ENCODE data around the gene SIRT3.
"Not testable (repeated sequence)": the region's sequence is repeated elsewhere in the genome, so short reads cannot be mapped to it uniquely, and the experiment has no call there.

SIRT3 gene

DNA sequence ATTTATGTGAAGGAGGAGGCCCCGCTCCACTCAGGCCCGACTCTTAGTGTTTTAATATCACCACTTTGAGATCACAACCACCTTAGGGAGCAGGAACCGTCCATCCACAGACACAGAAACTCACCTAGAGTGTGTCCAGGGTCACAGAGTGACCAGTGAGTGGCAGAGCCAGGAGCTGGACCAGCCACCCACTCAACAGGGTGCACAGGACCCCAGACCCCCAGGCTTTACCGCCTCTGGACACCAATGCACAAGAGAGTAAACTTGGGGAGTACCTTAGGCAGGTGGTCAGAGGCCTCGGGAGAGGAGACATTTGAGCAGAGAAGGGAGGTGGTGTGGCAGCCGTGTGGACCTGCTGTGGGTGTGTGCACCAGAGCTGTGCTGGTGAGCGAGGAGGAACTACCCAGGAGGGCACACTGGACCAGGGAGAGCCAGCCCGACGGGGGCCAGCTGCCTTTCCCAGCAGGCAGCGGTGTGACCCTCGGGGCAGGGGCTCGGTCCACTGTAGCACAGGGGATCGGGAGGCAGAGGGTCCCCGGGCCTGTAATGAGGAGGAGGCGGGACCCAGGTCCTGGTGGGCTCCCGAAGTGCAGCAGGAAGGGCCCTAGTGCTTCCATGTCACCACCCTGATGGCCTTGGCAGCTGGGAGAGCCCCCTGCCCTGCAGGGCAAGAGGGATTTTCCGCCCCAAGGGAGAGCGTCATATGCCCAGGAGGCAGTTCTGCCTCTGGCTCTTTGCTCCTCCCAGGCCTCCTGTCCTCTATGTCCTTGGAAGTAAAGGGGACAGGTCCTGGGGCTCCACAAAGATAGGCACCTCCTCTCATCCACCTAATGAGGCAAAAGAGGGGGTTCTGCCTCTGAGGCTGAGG, 34.5 kb upstream of the SIRT3 start:
- DNase-seq (ENCODE audit: low spot score), result no peak

DNA sequence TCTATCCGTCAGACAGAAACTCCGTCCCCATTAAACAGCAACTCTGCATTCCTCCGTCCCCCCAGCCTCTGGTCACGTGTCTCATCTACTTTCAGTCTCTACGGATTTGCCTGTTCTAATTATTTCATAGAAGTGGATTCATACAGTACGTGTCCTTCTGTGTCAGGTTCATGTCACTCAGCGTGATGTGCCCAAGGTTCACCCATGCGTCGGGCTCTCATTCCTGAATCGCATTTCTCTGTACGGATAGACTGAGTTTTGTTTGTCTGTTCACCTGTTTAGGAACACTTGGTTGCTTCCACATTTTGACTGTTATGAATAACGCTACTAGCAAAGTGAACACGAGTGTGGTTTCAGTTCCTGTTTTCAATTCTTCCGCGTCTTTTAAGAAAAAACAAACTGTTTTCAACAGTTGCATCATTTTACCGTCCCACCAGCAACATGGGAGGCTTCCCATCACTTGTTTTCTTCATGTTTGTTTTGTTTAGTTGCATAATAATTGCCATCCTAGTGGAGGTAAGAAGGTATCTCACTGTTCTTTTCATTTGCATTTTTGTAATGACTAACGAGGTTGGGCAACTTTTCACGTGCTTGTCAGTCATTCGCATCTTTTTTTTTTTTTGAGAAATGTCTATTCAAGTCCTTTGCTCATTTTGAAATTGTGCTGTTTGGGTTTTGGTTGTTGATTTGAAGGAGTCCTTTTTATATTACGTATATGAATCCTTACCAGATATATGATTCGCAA, 33.2 kb upstream of the SIRT3 start:
- no peak for DNase-seq (ENCODE audit: low spot score)

DNA sequence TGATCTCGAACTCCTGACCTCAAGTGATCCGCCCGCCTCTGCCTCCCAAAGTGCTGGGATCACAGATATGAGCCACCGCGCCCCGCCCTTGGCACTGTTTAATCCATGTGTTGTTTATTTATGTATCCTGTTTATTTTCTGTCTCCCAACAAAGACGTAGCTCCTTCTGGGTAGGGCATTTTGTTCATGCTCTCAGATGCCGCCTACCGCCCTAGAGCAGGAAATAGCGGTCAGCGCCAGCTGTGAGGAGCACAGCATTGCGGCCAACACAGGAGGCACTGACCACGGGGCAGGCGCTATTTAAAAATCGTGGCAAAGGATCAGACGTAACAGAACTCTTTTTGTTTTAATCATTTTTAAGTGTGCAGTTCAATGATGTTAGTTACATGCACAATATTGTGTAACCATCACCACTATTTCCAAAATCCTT, 32.6 kb upstream of the SIRT3 start:
- DNase-seq (ENCODE audit: low spot score), result not testable (repeated sequence)

DNA sequence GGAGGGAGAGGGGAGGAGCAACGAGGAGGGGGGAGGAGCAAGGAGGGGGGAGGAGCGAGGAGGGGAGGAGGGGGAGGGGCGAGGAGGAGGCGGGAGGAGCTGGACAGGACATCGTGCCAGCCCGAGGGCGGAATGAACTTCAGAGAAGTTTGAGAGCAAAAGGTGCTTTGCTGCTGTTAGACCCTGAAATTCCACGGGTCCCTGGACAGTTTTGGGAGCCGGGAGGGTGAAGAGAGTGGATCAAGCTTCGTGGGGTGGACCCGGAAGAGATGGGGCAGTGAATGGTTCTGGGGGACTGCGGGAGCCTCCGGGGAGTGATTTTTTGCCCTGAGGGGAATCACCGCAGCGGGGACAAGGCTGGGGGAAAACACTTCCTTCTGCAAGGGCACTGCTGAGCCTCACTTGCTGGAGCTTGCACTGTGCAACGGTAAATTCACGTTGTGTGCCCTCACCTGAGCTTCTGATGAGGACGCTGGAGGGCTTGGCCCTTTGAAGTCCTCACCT, 31.4 kb upstream of the SIRT3 start:
- no peak for DNase-seq (ENCODE audit: low spot score)

DNA sequence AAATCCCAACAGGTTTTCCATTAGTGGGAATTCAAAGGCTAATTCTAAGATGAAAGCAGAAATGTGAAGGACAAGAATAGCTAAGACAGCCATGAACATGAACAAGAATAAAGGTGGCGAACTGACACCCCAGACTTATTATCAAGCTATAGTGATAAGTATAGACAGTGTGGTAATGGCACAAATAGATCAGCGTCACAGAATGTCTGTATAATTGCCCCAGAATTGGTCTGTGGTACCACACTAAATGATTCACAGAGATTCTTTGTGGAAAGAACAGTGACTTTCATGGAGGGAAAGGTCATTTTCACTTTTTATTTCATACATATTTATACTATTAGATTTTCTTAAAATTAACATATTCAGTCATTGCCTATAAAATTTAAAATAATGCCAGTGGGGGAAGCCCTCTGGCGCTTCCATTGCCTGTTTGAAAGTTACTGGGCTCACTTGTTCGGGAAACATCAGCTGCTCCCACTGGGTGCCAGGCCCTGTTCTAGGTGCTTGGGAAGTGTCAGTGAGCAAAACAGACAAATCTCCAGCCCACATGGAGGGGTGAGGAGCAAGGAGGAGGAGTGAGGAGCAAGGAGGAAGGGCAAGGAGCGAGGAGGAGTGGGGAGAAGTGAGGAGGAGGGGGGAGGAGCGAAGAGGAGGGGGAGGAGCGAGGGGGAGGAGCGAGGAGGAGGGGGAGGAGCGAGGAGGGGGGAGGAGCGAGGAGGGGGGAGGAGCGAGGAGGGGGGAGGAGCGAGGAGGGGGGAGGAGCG, 30.7 kb upstream of the SIRT3 start:
- no peak for DNase-seq (ENCODE audit: low spot score)

DNA sequence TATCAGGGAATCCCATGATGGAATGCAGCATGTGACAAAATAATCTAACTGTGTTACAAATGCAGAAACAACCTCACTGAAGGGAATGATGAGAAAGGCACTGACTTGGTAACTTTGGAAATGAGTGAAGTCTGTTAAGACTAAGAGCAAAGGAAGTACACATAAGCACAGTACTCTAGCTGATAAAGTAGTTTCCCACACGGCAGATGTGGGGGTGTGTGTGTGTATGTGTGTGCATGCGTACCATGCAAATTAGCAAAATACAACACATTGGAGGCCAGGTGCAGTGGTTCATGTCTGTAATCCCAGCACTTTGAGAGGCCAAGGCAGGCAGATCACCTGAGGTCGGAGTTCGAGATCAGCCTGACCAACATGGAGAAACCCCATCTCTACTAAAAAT, 25.5 kb upstream of the SIRT3 start:
- DNase-seq (ENCODE audit: low spot score), result no peak

DNA sequence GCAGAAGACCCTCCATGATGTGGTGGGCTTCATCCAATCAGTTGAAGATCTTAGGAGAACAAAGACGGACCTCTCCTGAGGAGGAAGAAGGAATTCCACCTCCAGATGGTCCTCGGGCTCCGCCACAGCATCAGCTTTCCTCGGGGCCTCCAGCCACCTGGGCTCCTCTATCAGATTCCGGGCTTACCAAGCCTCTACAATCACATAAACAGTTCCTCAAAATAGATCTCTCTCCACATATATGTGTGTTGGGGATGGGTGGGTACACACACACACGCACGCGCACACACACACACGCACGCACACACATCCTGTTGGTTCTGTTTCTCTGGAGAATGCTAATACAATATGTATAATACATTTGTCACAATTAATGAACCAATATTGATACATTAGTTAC, 23.3 kb upstream of the SIRT3 start:
- DNase-seq (ENCODE audit: low spot score), result no peak

DNA sequence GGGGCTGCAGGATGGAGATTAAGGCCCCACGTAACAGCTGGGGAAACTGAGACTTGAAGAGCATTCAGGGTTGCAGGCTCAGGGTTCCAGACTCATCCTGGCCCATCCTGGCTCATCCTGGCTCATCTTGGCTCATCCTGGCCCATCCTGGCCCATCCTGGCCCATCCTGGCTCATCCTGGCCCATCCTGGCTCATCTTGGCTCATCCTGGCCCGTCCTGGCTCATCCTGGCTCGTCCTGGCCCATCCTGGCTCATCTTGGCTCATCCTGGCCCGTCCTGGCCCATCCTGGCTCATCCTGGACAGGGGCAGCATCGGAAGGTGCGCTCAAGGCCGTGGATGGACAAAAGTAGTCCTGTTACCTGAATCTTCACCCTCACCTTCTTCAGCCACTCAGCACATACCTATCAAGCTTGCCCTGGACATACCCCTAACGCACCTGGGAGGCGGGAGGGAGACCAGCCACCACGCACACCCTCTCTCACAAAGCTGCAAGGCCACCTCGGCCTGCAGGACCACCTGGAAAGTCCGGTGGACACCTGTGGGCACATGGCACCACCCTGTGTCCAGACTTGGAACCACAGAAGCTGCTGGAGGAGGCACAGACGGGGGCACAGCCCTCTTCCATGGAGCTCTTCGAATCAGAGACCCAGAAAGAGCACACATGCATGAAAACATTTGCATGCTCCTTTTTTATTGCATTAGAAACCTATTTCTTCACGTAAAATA, 21.8 kb upstream of the SIRT3 start:
- DNase-seq (ENCODE audit: low spot score), result no peak

DNA sequence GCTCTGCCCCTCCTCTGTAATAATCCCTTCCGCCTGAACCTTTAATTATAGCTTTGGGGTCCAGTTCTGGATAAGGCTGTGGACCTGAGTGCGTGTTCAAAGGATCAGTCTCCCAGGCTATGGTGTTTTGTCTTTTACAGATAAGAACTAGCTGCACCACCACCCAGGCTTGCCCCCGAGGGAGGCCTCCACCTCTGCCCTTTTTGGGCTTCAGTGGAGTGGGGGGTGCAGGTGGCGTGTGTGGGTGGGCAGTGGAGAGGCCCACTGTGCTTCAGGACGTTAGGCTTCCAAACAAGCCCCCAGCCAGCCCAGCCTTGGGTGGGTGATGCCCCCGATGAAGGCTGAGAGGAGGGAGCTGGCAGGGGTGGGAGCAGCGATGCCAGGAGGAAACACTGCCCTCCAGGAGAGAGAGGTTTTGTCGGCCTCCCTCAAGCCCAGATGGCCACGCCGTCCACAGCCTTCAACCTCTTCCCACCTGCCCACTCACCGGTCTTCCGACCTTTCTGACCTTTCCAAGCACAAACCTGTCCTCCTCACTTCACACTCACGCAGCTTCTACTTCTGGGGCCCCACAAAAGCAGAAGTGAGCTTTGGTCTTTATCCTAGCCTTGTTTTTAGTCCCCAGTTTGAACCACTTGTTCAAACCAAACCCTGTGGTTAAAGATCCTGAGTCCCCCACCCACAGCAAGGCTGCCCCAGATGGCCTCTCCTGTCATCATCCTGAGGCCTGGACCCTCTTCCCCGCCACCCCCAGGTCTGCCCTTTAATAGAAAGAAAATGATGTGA, 21.0 kb upstream of the SIRT3 start:
- DNase-seq (ENCODE audit: low spot score), result no peak

DNA sequence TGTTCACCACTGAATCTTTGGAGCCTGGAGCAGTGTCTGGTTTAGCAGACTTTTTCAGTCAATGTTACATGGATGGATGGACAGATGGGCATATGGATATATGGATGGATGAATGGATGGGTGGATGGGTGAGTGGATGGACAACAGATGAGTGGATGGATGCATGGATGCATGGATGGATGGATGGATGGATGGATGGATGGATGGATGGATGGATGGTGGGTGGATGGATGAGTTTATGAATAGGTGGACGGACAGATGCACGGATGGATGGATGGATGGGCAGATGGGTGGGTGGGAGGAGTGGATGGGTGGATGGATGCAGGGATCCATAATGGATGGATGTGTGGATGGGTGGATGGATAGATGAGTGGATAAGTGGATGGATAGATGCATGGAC, 19.7 kb upstream of the SIRT3 start:
- no peak for DNase-seq (ENCODE audit: low spot score)

DNA sequence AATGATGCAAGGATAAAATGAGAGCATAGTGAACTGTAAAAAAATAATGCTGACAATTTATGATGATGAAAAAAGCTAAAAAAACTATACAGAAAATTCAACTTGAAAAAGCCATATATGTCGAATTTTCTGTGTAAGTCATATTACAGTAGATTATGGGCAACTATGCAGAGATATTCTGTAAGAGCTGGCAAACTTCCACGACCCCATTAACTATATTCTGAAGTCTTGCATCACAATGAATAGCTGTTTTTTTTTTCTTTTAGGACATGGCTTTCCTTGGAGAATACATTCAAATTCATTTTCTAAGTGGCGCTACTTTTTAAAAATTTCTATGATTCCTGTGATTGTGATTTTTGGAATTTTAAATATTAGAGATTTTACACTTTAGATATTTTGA, 19.0 kb upstream of the SIRT3 start:
- DNase-seq (ENCODE audit: low spot score), result no peak

DNA sequence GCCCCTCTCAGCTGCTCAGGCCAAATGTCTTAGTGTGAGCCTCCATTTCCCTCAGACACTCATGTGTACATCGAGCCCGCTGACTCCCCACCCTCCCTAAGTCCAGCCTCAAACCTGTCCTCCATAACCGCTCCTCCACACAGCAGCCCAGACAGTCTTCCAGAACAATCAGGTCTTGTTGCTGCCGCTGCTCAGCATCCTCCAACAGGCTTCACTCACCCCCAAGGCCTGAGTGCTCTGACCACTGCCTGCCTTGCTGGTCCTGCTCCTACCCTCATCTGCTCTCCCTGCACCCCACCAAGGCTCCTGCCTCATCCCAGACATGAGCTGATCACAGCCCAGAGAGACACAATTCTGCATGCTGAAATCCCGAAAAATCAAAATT, 17.7 kb upstream of the SIRT3 start:
- DNase-seq (ENCODE audit: low spot score), result no peak

DNA sequence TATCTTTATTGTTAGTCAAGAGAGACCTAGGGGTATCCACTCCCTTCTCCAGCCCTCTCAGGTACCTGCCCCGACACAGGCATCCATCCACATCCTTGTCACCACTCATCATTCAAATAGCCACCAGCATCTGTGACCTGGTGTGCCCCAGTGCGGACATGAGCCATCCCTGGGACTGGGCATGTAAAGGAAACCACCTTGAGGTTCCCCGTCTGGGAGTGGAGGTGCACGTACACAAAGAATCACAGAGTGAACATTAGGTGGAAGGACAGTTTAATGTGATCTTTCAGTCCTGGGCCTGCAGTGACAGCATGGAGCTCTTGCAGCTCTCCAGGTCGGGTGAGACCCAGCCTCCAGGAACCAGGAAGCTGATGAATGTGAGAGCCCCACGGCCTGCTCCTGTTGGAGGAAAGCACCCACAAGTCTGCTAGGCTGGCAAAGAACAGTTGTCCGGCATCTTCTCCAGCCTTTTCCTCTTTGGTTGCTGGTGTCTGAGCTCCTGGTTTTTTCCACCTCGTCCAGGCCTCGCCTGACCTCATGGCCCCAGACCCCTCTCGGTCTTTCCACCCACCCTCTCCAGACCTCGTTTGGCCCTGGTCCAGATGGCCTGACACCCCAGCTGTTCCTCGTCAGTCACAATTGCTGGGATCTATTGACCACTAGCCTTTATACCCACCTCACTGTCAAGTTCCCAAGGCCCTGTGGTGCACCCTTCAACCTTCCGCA, 17.2 kb upstream of the SIRT3 start:
- no peak for DNase-seq (ENCODE audit: low spot score)

DNA sequence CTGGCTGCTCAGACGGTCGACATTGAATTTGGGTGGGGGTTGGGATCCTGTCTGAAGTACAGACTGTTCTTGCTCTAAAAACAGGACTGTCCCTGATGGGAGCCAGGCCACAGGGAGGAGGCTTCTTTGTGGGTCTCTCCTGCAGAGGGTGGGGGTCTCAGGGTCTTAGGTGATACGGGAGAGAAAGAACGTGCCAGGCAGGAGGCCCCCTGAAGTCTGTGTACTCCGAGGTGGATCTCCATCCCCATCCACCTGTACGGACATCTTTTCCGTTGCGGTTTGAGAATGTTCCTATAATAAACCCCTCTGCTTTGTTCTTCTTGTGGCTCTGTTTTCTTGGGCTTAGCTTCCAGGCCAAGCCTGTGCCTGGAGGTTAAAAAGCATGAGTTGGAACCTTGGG, 16.5 kb upstream of the SIRT3 start:
- DNase-seq (ENCODE audit: low spot score), result no peak

DNA sequence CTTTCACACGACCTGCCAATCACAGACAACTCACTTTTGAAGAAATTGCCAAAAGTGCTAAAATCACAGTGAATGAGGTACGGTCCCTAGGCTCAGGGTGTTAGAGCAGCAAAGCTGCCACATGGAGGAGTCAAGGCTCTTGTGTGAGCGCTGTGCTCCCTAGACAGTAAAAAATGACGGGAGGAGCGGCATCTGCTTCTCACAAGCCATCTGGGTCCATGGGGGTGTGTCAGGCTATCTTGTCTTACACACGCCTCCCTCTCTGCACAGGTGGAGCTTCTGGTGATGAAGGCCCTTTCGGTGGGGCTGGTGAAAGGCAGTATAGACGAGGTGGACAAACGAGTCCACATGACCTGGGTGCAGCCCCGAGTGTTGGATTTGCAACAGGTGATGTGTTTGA, 15.4 kb upstream of the SIRT3 start:
- DNase-seq (ENCODE audit: low spot score), result no peak

DNA sequence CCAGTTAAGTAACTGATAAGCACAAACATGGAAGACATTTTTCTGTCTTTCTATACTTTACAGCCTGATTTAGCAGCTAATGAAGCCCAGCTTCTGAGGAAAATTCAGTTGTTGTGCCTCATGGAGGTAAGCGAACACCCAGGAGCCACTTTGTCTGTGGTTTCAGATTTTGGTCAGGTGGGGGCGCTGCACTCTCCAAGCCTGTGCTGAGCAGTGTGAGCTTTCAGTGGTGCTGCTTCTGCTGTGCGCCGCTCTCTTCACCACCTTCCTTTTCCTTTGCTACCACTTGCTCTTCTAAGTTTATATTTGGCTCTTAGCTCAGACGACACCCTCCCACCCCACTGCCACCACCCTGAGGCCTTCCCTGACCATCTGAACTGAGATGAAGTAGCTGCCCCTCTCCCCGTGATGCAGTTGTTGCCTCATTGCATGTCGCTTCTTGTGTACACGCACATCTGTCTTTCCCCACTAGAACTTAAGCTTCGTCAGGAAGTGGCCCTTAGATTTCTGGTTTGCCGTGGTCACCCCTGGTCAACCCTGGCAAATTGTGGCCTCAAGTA, 14.7 kb upstream of the SIRT3 start:
- no peak for DNase-seq (ENCODE audit: low spot score)

DNA sequence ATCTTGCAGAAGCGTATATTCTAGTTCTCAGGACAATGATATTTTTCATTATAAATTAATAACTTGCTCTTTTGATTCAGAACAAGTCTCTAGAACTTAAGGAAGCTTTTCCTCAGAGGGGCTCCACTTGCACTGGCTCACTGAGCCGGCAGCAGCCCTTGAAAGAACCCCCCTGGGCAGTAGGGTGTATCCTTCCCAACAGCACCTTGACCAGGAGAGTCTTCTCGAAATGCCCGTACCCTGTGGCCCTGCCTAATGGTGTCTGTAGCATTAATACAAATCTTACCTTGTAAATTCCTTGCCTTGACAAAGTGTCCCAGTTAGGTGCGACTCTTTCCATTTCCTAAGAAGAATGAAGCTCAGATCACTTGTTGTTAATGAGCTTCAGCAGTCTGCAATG, 14.1 kb upstream of the SIRT3 start:
- no peak for DNase-seq (ENCODE audit: low spot score)

DNA sequence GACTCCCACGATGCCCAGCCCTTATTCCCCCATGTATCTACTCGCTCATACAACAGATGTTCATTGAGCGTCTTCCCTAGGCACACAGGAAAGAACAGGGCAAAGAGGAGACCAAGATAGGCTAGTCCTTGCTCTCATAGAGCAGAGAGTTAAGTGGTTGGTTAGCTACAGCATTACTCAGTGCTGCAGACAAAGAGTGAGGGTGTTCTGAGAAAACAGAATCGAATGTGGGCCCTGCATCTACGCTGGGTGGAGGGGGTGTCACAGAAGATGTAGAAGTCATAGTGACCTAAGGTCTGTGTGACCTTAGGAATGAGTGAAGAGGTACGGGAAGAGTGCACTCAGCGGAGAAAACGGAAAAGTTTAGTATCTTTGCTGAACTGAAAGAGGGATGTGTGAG, 12.9 kb upstream of the SIRT3 start:
- DNase-seq (ENCODE audit: low spot score), result no peak

DNA sequence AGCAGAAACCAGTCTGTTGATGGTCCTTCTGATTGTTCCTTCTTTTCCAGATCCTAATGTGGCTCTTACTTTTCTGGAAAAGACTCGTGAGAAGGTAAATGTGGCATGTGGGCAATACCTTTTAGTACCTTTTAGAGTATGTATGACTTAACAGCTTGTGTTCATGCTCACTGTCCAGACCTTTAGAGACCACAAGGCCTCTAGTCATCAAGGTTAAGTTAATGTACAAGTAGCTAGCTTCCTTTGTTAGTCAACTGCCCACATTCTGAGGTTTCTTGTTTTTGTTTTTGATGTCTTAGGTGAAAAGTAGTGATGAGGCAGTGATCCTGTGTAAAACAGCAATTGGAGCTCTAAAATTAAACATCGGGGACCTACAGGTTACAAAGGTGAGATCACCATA, 8.2 kb upstream of the SIRT3 start:
- DNase-seq (ENCODE audit: low spot score), result no peak

DNA sequence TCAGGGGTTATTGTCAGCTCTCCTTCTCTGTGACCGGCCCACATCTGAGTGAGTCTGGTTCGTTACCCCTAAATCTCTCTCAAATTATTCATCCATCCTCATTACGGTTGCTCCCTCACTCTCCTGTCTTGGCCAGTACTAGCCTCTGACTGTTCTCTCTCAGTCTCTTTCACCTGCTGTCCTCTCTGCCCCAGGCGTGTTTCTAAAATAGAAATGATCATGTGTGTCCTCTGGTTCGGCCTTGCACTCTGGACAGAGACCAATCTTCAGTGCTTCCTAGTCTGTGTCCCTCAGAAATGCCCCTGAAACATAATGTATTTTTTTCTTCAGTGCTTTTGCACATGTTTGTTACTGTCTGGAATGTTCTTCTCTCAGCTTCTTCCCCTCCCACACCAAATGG, 5.5 kb upstream of the SIRT3 start:
- no peak for DNase-seq (ENCODE audit: low spot score)
